ENCODE measurements around the gene SEL1L. TPM values are rescaled to one million over a fixed set of nuclear protein-coding genes. Genes with fewer than 3 reads are reported as not detected.

SEL1L gene
- total RNA-seq, 2 donors from 2014 or later = 91.2 to 121 TPM

DNA sequence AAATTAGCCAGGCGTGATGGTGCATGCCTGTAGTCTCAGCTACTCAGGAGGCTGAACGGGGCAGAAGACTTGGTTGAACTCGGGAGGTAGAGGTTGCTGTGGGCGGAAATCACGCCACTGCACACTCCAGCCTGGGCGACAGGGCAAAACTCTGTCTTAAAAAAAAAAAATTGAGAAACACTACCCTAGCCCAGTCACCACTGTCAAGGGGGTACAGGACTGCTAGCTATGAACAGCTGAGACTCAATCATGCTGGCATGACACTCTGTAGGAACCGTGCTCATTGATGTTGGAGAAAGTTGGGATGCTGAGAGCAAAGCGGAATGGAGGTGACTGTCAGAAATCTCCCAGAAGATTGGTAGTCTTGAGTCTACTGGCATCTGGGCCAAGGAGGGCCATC is 75.3 kb downstream of the SEL1L start:
- no peak overlapping the region for H3K9ac ChIP-seq (ENCODE audit: low read depth in 2 of 2, low read length in 2 of 2)
- no peaks in the 10 kb centered on the region for H3K27me3 ChIP-seq
- intact Hi-C loops (cut with DNase I) = no loop called here
- DNase-seq = no peak
- H3K27ac ChIP-seq = no peak overlapping the region
- no peak overlapping the region for H3K4me3 ChIP-seq
- no peaks in the 10 kb centered on the region for H3K9me3 ChIP-seq
- no peaks in the 10 kb centered on the region for H3K36me3 ChIP-seq
- H3K4me1 ChIP-seq = no peaks in the 10 kb centered on the region
- TF ChIP-seq, protein P1, sequence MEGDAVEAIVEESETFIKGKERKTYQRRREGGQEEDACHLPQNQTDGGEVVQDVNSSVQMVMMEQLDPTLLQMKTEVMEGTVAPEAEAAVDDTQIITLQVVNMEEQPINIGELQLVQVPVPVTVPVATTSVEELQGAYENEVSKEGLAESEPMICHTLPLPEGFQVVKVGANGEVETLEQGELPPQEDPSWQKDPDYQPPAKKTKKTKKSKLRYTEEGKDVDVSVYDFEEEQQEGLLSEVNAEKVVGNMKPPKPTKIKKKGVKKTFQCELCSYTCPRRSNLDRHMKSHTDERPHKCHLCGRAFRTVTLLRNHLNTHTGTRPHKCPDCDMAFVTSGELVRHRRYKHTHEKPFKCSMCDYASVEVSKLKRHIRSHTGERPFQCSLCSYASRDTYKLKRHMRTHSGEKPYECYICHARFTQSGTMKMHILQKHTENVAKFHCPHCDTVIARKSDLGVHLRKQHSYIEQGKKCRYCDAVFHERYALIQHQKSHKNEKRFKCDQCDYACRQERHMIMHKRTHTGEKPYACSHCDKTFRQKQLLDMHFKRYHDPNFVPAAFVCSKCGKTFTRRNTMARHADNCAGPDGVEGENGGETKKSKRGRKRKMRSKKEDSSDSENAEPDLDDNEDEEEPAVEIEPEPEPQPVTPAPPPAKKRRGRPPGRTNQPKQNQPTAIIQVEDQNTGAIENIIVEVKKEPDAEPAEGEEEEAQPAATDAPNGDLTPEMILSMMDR (IDR thresholded peaks at IDR 0.05) = no peak

DNA sequence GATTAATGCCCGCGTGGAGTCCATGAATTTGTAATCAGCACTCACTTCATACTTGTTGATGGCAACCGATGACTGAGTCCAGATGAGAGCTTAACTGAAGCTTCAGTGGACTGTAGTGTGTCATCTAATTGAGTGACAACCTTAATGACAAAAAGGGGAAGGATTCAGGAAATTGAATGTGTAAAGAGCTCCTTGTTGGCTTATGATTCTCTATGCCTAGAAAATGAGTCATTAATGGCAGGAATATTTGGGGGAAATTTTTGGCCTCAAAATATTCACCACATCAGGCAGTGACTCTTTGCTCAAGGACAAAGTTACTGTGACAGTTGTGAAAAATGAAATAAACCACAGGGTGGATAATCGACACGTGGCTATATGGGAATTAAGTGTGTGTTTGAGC is 78.3 kb downstream of the SEL1L start:
- DNase-seq = no peak
- Histone ChIP-seq H3K27ac (no peak overlapping the region), H3K4me1 (no peaks in the 10 kb centered on the region), H3K27me3 (no peaks in the 10 kb centered on the region), H3K36me3 (no peaks in the 10 kb centered on the region), H3K9ac (ENCODE audit: low read depth in 2 of 2, low read length in 2 of 2) (no peak overlapping the region), H3K9me3 (no peaks in the 10 kb centered on the region), H3K4me3 (no peak overlapping the region)
- TF ChIP-seq, protein P1 (IDR thresholded peaks at IDR 0.05) = no peak
- intact Hi-C loops (cut with DNase I) = no loop called here

DNA sequence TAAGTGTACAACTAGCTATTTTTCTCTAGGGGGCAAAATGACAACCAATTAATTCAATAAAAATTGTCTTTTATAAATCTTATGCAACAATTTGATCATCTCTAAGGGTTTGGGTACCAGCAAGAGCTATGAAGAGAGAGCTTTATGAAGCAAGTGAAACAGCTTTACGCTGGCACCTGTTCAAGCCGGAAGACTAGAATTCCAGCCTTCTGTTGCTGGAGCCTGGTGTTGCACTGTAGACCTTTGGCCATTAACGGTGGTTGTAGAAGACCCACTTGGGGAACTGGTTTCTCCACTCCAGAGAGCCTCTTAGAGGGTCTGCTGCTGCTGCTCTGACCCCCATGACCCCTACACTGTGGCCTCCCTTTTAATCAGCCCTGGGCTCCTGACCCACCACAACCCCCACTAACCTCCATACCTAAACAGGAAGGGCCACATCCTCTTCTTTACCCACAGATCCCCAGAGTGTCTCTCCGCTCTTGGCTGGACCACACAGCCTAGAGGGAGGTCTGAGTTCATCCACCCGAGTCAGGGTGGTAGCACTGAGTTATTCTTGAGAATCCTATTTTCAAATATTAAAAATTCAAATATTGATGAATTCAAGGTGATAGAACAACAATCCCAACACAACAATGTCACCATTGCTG is 79.0 kb downstream of the SEL1L start:
- TF ChIP-seq, protein P1 (IDR thresholded peaks at IDR 0.05) = no peak

DNA sequence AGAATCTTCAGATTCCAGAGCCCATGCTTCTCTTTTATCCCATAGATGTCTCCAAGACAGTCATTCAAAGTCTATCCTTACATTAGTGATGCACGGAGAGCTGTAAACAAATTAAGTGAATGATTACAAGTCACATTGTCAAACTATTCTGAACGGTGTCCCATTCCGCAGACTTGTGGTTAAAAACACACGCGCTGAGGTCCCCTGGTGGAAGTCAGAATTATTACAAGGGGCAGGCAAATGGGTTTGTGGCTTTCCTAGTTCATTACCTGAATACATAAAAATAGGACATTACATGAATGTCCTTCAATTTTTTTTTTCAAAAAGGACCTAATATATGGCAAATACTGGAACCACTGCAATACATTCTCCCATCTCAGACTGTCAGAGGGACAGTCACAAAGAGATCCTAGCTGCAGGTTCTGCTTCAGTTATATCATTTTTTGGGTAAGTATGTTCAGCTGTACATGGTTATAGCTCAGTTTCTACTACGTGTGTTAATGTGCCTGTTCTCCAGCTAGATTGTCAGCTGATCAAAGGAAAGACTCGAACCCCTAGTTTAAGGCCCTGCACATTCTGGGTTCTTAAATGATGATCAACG is 80.4 kb downstream of the SEL1L start:
- peak; percentile 79 for DNase-seq
- Histone ChIP-seq H3K9me3 (no peaks in the 10 kb centered on the region), H3K4me1 (no peaks in the 10 kb centered on the region), H3K27ac (no peak overlapping the region), H3K4me3 (no peak overlapping the region), H3K9ac (ENCODE audit: low read depth in 2 of 2, low read length in 2 of 2) (no peak overlapping the region), H3K36me3 (no peaks in the 10 kb centered on the region), H3K27me3 (no peaks in the 10 kb centered on the region)
- TF ChIP-seq, protein P1 (IDR thresholded peaks at IDR 0.05) = peak; percentile 91
- intact Hi-C loops (cut with DNase I) = loop anchor here (2.0 kb wide), 1 partner anchor 182 kb away; no protein-coding TSS in a partner anchor

More for the DNA sequence above, 79.0 kb downstream of the SEL1L start:
- H3K36me3 ChIP-seq = no peaks in the 10 kb centered on the region
- H3K27ac ChIP-seq = no peak overlapping the region
- no peak overlapping the region for H3K9ac ChIP-seq (ENCODE audit: low read depth in 2 of 2, low read length in 2 of 2)
- no peaks in the 10 kb centered on the region for H3K9me3 ChIP-seq
- no peak overlapping the region for H3K4me3 ChIP-seq
- peak; percentile 56 for DNase-seq
- no peaks in the 10 kb centered on the region for H3K27me3 ChIP-seq
- intact Hi-C loops (cut with DNase I) = no loop called here
- no peaks in the 10 kb centered on the region for H3K4me1 ChIP-seq

DNA sequence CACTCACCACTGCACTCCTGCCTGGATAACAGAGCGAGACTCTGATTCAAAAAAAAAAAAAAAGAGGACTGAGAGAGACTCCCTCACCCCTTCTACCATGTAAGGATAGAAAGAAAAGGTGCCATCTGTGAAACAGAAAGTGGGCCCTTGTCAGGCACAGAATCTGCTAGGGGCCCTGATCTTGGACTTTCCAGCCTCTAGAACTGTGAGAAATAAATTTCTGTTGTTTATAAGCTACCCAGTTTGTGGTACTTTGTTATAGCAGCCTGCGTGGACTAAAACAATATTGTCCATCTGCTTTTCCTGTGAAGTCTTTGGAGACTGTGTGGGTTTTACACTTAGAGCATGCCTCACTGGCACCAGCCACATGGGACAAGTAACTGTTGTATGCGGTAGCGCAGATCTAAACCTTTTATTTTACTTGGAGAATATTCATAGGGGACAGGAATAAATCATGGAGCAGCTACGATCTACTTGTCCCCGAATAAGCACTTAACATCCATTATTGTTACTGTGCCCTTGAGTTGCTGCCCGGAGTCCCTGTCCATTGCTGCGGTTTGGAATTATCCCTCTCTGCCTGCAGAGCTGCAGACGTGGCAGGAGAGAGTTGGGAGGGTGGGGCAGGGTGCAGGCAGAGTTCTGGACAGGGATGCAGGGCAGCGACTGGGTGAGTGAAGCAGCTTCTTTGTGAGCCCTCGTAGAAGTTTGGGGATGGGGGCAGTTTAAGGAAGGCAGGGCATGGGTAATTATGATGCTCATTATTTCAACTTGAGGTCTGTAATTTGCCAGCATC is 81.1 kb downstream of the SEL1L start:
- intact Hi-C loops (cut with DNase I) = loop anchor here (2.0 kb wide), 1 partner anchor 182 kb away; no protein-coding TSS in a partner anchor
- Histone ChIP-seq H3K4me3 (no peak overlapping the region), H3K4me1 (no peaks in the 10 kb centered on the region), H3K9me3 (no peaks in the 10 kb centered on the region), H3K27me3 (no peaks in the 10 kb centered on the region), H3K36me3 (no peaks in the 10 kb centered on the region), H3K9ac (ENCODE audit: low read depth in 2 of 2, low read length in 2 of 2) (no peak overlapping the region), H3K27ac (no peak overlapping the region)
- no peak for DNase-seq
- TF ChIP-seq, protein P1 (IDR thresholded peaks at IDR 0.05) = no peak

All from colonic mucosa (tissue), 4 donors.